Kidney glomerular epithelial cell (primary cell): ENCODE results near the gene TRMT61A.
"Not testable (repeated sequence)": the region's sequence is repeated elsewhere in the genome, so short reads cannot be mapped to it uniquely, and the experiment has no call there.

ENCODE experiments used
- DNase-seq: peaks from one replicate; lab custom pipeline; 2025; lab: John Stamatoyannopoulos, UW

The TRMT61A gene

DNA sequence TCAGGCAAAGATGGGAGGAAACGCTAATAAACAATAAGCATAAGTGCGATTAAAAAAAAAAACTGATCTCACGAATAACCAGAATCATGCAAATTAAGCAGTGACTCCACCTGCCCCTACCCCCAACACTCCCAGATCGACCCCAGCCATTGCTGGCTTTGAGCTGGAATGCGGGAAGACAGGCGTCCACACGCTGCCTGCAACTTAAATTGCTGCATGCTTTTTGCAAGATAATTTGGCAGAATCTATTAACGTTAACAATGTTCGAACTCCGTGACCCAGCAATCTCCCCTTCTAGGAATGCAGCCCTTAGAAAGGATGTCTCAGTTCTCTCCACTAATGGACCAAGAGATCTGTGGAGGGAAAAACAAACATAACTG lies 5.4 kb upstream of the TRMT61A start:
- DNase-seq: no peak

DNA sequence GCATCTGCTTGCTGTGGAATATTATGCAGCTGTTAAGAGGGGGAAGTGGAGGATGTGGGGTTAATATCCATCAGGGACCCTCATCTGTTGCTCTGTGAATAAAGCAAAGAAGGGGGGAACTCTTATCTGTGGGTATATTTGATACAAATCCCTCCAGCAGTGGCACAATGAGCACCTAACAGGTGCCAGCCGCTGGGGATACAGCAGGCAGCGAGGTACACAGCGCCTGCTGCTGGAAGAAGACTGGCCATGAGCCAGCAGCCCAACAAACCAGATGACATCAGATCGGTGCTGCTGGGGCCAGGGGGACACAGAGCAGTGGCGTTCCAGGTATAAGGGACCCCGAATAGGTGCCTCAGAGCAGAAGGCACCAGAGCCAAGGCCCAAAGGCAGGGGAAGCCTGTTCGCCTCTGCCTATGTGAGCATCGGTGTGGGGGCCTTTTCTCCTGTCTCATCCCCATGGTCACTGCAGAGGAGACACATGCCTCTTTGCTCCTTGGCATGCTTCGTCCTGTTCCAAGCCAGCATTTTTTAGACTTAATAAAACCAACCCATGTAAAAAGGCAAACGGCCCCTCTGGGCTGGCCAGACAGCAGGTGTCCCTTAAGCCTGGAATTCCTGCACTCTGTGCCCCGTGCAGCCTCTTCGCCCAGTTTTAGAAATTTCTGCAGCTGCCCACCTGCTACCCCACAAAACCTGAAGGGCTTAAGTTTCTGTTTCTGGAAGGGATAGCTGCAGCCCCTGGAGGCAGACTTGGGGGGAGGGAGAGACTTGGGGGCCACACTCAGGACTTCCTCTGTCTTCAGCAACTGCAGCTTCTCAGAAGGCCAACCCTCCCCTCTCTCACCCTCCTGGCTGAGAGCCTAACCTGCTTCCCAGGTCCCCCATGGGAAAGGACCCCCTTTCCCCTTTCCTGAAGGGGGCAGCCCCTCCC lies 4.7 kb upstream of the TRMT61A start:
- DNase-seq: no peak

- DNase-seq: not testable (repeated sequence)
Measured at GRCh38 chr14:103525430-103526246, 3.4 kb upstream of the TRMT61A start.

GRCh38 chr14:103526247-103526913 lies 2.6 kb upstream of the TRMT61A start:
- no peak for DNase-seq

DNA sequence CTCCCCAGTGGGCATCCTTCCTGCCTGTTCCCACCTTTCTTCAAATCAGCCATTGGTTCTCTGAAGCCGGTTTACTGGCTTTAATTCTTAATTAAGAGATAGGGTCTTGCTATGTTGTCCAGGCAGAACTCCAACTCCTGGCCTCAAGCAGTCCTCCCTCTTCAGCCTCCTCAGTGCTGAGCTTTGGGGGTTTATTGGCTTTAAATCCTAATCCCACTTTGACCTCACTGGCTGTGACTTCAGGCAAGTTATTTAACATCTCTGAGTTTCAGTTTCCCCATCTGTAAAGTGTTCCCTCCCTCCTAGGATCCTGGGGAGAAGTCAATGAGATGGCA lies 2.1 kb upstream of the TRMT61A start:
- DNase-seq: no peak

GRCh38 chr14:103527408-103528145 lies 1.4 kb upstream of the TRMT61A start:
- no peak for DNase-seq

DNA sequence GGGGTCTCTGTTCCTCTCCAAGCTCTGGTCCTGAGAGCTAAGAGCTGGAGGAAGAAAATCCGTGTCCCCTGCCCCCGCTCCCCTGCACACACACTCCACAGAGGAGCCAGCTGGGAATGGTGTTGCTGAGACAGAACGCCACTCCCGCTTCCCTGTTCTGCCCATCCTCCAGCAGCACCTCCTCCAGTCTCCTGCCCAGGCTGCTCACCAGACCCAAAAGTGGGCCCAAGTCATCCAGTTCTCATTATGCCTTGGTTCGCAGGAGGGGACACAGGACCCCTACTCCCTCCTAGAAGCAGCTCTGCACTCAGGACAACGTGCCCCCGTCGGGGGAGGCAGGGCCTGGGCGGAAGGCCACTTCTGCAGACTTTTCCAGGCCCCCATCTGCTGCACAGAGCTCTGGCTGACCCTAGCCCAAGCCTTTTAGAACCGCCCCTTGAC lies 830 bp upstream of the TRMT61A start:
- no peak for DNase-seq

- no peak for DNase-seq
Measured at GRCh38 chr14:103529383-103530365, 678 bp downstream of the TRMT61A start.

DNA sequence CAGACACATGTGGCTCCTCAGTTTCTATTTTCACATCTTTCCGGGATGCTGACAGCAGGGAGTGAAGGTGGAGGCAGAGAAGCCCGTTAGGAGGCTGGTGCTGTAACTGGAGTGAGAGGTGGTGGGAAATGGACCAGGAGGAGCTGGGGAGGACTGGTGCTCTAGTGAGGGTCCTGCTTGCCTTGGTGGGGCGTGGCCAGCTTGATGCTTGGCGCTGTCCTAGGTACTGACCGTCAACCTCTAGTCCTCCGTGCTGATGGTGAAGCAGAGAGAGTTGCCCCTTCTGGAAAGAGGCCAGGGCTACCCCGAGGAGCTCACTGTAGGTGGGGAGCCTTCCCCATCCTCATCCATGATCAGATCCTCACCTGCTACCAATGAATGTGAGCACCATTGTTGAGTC lies 1.4 kb downstream of the TRMT61A start:
- no peak for DNase-seq

DNA sequence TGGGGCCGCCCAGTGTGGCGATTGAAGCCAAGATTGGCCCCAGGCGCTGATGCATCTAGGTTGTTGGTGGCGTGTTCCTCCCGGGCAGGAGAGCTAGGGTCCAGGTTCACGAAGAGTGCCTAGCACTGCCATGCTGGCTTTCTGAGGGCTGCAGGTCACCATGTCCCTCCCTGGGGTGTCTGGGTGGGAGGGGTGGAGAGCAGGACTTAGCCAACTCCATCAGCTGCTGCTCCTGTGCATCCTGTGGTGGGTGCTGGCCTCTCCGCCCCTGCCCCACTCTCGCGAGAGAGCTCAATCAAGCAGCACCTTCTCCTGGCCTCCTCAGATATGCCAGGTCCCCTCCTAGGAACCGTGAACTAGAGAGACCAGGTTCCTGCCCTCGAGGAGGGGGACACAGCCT lies 1.8 kb downstream of the TRMT61A start:
- DNase-seq: no peak

- no peak for DNase-seq
Measured at GRCh38 chr14:103531421-103532215, 2.6 kb downstream of the TRMT61A start.

- no peak for DNase-seq
Measured at GRCh38 chr14:103532216-103533136, 3.5 kb downstream of the TRMT61A start.

DNA sequence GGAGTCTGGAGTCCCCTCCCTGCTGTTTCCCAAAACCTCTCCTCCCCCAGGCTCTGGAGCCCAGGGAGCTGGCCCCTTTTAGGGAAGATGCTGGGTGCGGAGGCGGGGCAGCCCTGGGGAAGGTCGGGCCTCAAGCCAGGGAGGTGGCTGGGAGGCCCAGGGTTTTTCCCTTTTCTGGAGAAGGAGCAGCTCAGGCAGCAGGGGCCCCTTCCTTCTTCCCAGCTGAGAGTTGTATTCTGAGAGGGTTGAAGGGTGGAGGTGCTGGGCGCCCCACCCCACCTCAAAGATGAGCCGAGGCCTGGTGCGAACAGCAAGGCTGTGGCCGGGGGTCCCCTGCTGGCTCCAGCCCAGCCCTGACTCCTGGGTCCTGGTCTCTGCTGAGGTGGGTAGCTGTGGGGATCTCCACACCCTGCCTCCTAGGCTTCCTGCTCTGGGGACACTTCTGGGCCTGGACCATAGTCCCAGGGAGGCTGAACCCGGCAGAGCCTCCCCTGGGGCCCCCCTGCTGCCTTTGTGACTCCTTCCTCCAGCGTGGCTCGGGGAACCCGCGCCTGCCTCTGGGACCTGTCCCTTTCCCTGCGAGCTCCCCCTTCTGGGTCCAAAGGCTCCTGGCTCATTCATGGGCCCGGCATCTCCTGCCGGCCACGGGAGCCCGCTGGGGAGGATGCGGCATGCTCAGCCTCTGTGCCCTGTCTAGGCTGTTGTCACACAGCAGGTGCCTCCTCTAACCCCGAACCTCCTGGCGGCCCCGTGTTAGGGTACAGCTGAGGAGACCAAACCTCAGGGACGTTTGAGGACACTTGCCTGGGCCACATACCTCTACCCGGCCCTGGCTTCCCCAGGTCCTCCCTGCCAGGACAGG lies 4.4 kb downstream of the TRMT61A start:
- DNase-seq: no peak

GRCh38 chr14:103533999-103534575 lies 5.1 kb downstream of the TRMT61A start:
- no peak for DNase-seq

DNA sequence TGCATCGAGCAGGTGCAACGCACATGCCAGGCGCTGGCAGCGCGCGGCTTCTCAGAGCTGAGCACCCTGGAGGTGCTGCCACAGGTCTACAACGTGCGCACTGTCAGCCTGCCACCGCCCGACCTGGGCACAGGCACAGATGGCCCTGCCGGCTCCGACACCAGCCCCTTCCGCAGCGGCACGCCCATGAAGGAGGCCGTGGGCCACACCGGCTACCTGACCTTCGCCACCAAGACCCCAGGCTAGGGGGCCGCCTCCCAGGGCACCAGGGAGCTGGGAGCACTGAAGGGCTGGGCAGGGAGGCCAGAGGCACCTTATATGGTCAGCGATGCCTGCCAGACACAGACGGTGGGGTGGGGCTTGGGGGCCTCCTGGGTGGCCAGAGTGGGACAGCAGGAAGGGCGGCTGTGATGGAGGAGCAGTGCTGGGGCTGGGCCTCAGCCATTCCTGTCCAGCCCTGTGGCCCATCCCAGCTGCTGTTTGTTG lies 5.6 kb downstream of the TRMT61A start:
- DNase-seq: no peak

- DNase-seq: no peak
Measured at GRCh38 chr14:103535081-103535890, 6.3 kb downstream of the TRMT61A start.
